CD4-positive, alpha-beta T cell treated with Interleukin-4 for 4 hours (primary cell): Measurements from ENCODE around the gene PLXNB2.
A peak's percentile ranks its signal among the peaks of the same experiment; 100 is the strongest.

Experiments used
- DNase-seq: peaks from one replicate; pipeline ENCODE4 v3.0.0-alpha.2; 2020

The PLXNB2 gene

GRCh38 chr22:50310949-50311444 lies 3.6 kb upstream of the PLXNB2 start:
- no peak for DNase-seq

DNA sequence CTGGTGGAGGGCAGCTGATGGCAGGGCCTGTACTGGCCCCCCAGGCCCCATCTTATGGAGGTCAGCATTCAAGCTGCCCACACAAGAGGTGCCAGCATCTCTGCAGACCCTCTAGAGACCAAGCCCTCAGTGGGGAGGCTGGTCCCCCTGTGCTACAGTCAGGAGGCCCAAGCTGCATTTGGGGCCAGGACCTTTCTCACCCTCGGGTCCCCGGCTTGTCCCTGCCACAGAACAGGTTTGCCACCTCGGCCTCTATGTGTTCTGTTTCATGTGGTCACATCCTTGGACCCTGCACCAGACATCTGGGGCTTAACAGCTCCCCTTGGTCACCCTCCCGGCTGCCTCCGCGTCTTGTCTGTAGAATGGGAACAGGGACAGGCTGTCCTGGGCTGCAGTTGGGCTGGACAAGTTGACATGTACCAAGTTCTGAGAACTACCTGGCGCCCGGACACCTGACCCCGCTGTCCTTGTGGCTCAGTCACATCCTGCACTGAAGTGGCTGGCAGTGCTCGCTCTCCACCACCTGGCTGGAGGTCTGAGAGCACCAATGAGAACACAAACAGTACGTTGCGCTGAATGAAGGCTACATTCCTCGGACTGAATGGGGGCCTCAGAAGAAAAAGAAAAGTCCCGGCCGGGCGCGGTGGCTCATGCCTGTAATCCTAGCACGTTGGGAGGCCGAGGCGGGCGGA lies 2.7 kb upstream of the PLXNB2 start:
- no peak for DNase-seq

DNA sequence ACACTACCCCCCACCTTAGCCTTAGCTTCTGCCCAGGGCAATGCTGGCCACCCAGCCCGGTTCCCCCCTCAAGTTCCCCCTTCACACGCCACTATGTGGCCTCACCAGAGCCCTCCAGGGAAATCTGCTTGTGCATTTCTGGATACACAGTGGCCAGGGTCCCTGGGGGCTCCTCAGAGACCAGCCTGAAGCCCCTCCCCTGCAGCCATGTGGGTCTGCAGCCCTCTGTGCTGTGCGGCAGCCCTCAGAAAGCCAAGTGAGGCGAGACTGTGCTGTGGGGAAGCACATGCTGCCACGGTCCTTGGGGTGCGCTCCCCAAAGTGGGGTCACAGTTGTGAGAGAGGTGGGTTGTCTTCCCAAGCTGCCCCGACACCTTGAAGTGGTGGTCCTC lies 2.1 kb upstream of the PLXNB2 start:
- no peak for DNase-seq

GRCh38 chr22:50308986-50309600 lies 1.6 kb upstream of the PLXNB2 start:
- DNase-seq, result no peak

- no peak for DNase-seq
Measured at GRCh38 chr22:50308597-50308935, 1.1 kb upstream of the PLXNB2 start.

- no peak for DNase-seq
Measured at GRCh38 chr22:50307890-50308596, 597 bp upstream of the PLXNB2 start.

- DNase-seq, result no peak
Measured at GRCh38 chr22:50305923-50306566, 1.4 kb downstream of the PLXNB2 start.

GRCh38 chr22:50305393-50305922 lies 2.0 kb downstream of the PLXNB2 start:
- DNase-seq, result no peak

DNA sequence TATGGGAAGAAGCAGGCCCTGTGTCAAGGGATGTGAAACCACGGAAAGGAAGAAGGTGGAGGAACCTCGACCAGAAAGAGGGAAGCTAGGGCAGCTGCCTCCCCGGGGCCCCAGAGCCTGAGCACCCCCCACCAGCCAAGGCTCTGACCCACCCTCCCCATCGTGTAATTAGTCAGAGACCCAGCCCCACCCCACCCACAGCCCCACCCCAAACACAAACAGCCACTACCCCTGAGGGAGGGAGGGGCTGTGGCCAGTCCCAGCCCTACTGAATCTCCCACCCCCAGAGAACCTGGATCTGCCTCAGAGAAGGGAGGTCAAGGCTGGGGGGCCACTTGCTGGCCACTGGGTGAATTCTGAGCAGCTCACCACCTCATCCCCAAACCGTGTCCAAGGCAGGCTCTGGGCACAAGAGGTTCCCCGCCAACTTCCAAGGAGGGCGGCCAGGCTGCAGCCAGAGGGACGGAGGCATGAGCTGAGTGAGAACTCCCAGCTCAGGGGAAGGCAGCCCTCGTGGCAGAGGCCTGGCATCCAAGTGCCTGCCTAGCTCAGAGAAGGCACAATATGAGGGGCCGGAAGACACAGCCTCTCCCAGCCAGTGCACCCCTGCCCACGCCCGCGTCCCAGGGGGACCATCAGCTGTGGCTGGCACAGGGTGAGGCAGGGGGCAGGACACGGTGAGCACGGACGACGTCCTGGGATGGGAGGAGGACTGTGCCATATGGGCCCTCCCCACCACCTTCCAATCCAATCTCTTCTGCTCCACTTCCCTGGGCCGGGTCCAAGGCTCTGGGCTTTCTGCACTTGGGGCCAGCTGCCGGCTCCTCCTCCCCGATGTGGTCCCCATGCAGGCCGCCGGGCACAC lies 2.7 kb downstream of the PLXNB2 start:
- DNase-seq, result peak; percentile 23

DNA sequence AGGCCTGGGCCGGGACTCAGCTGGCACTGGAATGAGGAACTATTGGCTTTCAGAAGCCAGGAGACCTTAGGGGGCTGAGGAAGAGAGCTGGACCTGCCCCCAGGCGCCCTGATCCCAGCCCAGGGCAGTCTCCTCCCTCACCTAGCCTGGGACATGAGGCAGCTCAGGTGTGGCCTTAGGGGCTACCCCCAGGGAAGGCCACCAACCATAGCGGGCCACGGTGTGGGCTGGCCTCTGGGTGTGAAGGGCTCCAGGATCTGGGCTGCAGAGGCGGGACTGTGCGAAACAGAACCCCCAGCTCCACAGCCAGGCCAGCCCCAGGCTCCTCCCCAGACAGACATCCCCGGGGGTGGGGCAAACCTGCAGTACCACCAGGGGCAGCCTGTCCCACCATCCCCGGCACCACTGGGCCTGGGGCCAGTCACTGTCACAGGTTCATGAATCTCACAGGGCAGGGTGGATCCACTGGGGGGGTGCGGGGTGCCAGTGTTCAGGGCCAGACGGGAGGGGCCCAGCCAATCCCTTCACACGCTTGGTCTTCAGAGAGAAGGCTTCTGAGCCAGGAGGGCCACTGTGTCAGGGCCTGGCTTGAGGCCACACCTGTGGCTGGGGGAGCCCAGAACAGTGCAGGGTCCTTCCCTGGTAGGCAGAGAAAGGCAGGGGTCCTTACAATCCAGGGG lies 3.5 kb downstream of the PLXNB2 start:
- peak; percentile 19 for DNase-seq

GRCh38 chr22:50303515-50303847 lies 4.0 kb downstream of the PLXNB2 start:
- DNase-seq, result no peak

- no peak for DNase-seq
Measured at GRCh38 chr22:50302564-50302963, 4.9 kb downstream of the PLXNB2 start.

DNA sequence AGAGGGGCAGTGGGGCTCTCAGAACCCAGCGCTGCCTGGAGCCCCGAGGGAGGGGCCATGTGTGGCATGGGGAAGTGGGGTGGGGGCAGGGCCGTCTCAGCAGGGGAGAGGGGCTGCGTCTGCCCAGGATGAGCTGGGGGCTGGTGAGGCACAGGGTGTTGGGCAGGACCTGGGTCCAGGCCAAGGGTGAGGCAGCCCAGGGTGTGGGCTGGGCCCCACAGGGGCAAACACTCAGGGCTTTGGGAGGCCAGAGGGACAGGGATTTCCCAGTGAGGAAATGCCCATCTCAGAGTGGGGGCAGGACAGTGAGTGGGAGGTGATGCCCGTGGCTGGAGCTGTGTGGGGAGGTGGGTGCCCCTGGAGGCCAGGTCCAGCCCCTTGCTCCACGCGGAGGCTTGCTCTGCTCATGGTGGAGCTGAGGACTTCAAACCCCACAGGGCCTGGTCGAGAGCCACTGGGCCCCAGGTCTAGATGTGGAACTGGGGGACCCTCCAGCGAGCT lies 5.4 kb downstream of the PLXNB2 start:
- DNase-seq, result no peak

GRCh38 chr22:50301581-50301991 lies 5.9 kb downstream of the PLXNB2 start:
- no peak for DNase-seq

GRCh38 chr22:50300620-50301257 lies 6.7 kb downstream of the PLXNB2 start:
- no peak for DNase-seq

- no peak for DNase-seq
Measured at GRCh38 chr22:50299785-50300619, 7.4 kb downstream of the PLXNB2 start.

DNA sequence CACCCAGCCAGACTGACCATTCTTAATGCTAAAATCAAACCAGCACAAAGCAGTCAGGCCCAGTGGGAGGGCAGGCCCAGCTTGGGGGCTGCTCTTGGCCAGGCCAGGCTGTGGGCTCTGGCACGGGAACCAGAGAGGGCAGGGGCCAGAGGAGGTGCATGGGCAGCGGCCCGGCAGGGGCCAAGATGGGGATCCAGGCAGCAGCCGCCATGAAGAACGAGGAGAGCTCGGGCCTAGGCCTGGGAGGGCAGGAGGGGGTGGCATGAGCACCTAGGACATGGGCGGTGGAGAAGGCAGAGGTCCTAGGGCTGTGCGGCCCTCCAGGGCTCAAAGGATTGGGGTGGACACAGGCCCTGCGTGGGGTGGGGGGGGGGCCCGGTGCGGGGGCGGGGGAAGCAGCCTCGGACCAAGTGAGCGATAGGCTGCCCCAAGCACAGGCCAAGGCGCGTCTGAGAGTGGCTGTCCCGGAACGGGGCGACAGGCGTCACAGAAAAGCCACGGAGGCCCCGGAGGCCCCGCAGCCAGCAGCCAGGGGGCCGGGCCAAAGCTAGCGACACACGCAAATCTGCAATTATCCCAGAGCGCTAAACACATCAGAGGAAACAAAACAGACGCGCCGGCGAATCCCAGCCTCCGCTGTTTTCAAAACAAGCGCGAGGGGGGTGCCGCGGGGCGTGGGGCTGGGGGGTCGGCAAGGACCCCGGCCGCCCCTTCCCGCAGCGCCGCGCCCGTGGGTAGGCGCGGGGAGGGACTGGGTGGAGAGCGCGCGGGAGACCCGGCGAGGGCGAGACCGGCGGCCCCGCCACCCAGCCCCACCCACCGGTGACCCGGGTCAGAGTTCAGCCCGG lies 8.3 kb downstream of the PLXNB2 start:
- no peak for DNase-seq

- DNase-seq, result no peak
Measured at GRCh38 chr22:50298266-50298637, 9.2 kb downstream of the PLXNB2 start.
